ENCODE results near the gene ZNF677.
A peak's percentile ranks its signal among the peaks of the same experiment; 100 is the strongest.
"Not testable (repeated sequence)": the region's sequence is repeated elsewhere in the genome, so short reads cannot be mapped to it uniquely, and the experiment has no call there.

The ZNF677 gene

GRCh38 chr19:53254411-53255341 lies at the start of gene ZNF677:
TSS of gene ZNF677 (minus strand) at chr19:53254873. CDS start at chr19:53251550, 3,323 bp downstream.
- DNase-seq: no peak

GRCh38 chr19:53301341-53301740 lies 46.7 kb upstream of the ZNF677 start:
- not testable (repeated sequence) for DNase-seq

- no peak for DNase-seq
Measured at GRCh38 chr19:53294786-53295441, 40.2 kb upstream of the ZNF677 start.

- DNase-seq: no peak
Measured at GRCh38 chr19:53290758-53291549, 36.3 kb upstream of the ZNF677 start.

- DNase-seq: no peak
Measured at GRCh38 chr19:53285087-53285486, 30.4 kb upstream of the ZNF677 start.

GRCh38 chr19:53281947-53282346 lies 27.3 kb upstream of the ZNF677 start:
- DNase-seq: not testable (repeated sequence)

GRCh38 chr19:53275480-53275879 lies 20.8 kb upstream of the ZNF677 start:
- no peak for DNase-seq

GRCh38 chr19:53272044-53272443 lies 17.4 kb upstream of the ZNF677 start:
- no peak for DNase-seq

- not testable (repeated sequence) for DNase-seq
Measured at GRCh38 chr19:53269861-53270260, 15.2 kb upstream of the ZNF677 start.

GRCh38 chr19:53267623-53268022 lies 12.9 kb upstream of the ZNF677 start, which contains the start of gene VN1R4:
TSS of gene VN1R4 (minus strand) at chr19:53267723. CDS start at chr19:53267665, 58 bp downstream.
- DNase-seq: not testable (repeated sequence)

GRCh38 chr19:53257715-53258342 lies 3.2 kb upstream of the ZNF677 start, which contains the start of gene VN1R2:
TSS of gene VN1R2 (plus strand) at chr19:53258292. CDS start at chr19:53258376, 84 bp downstream.
- DNase-seq: not testable (repeated sequence)

- no peak for DNase-seq
Measured at GRCh38 chr19:53246498-53246897, 8.2 kb downstream of the ZNF677 start.

- no peak for DNase-seq
Measured at GRCh38 chr19:53237114-53237777, 17.4 kb downstream of the ZNF677 start.

GRCh38 chr19:53224606-53225005 lies 30.1 kb downstream of the ZNF677 start:
- no peak for DNase-seq

- not testable (repeated sequence) for DNase-seq
Measured at GRCh38 chr19:53222716-53223115, 32.0 kb downstream of the ZNF677 start.

GRCh38 chr19:53212703-53213320 lies 41.9 kb downstream of the ZNF677 start:
- no peak for DNase-seq

GRCh38 chr19:53211554-53211953 lies 43.1 kb downstream of the ZNF677 start:
- not testable (repeated sequence) for DNase-seq

GRCh38 chr19:53196777-53197396 lies 57.8 kb downstream of the ZNF677 start:
- peak; percentile 32 for DNase-seq

- peak; percentile 44 for DNase-seq
Measured at GRCh38 chr19:53195265-53195903, 59.3 kb downstream of the ZNF677 start.

GRCh38 chr19:53193535-53194222 lies 61.0 kb downstream of the ZNF677 start:
- no peak for DNase-seq

Data from NCI-H2107 (cell line).